K562 (cell line): ENCODE measurements around the gene ARHGAP25. TPM values are rescaled to one million over a fixed set of nuclear protein-coding genes. Genes with fewer than 3 reads are reported as not detected.

Experiments used
- ETV1 ChIP-seq: fragments of 450-650 bp; conservative IDR thresholded peaks from 2 replicates; pipeline ENCODE4 v1.6.1; 2016; ENCODE audit warnings: missing genetic modification characterization, control low read depth, low read depth, missing compliant biosample characterization
- FOSL1 ChIP-seq: fragments of 200-800 bp; sonication (Bioruptor generic); conservative IDR thresholded peaks from 2 replicates; pipeline ENCODE4 v1.6.1; 2016; ENCODE audit warnings: missing genetic modification characterization, missing compliant biosample characterization
- LCOR ChIP-seq: sonication (generic); formaldehyde crosslinking; IDR thresholded peaks from 2 replicates; pipeline ENCODE4 v1.8.0; 2022; ENCODE audit warnings: mild to moderate bottlenecking, missing genetic modification reagents
- MGA ChIP-seq: fragments of 450-650 bp; IDR thresholded peaks from 2 replicates; pipeline ENCODE4 v1.6.1; 2016; ENCODE audit warnings: mild to moderate bottlenecking, moderate library complexity
- NR2C1 ChIP-seq, 2 experiments: fragments of 450-650 bp; IDR thresholded peaks; 2 replicates each; pipeline ENCODE4 v1.6.1; 2017; ENCODE audit warnings: mild to moderate bottlenecking in 2 of 2, antibody characterized with exemption in 1 of 2, inconsistent platforms in 1 of 2, missing compliant biosample characterization in 1 of 2, missing genetic modification characterization in 1 of 2
- PRMT5 ChIP-seq: sonication (generic); formaldehyde crosslinking; IDR thresholded peaks from 2 replicates; pipeline ENCODE4 v1.5.0; 2020; ENCODE audit warnings: missing genetic modification reagents
- SRF ChIP-seq, 2 experiments: fragments of 250-450, 450-650 bp in 1 of 2; sonication (Bioruptor Pico) in 1 of 2; sonication (generic) in 1 of 2; formaldehyde crosslinking; IDR thresholded peaks; 2 replicates each; pipeline versions ENCODE4 v1.5.0 to v1.5.1; 2020 to 2022; ENCODE audit warnings: mild to moderate bottlenecking in 1 of 2, missing genetic modification reagents in 1 of 2
- STAT5B ChIP-seq: fragments of 250-450 bp; sonication (Bioruptor Pico); IDR thresholded peaks from 2 replicates; pipeline ENCODE4 v1.8.0; 2021; ENCODE audit warnings: mild to moderate bottlenecking, inconsistent platforms
- TEAD4 ChIP-seq, 2 experiments: sonication (generic) in 1 of 2; formaldehyde crosslinking in 1 of 2; IDR thresholded peaks; 2 replicates each; pipeline versions ENCODE4 v1.6.1 to v1.8.0; 2012 to 2022; ENCODE audit warnings: borderline replicate concordance in 1 of 2, inconsistent platforms in 1 of 2, low read length in 1 of 2, mild to moderate bottlenecking in 1 of 2, missing genetic modification reagents in 1 of 2
- TOE1 ChIP-seq, 2 experiments: fragments of 450-650 bp in 1 of 2; sonication (generic) in 1 of 2; formaldehyde crosslinking in 1 of 2; IDR thresholded peaks; 2 replicates each; pipeline versions ENCODE4 v1.7.1 to v1.8.0; 2016 to 2022; ENCODE audit warnings: borderline replicate concordance in 2 of 2, mild to moderate bottlenecking in 2 of 2, antibody characterized with exemption in 1 of 2, inconsistent platforms in 1 of 2, low read depth in 1 of 2, missing genetic modification reagents in 1 of 2, moderate library complexity in 1 of 2
- ZFP30 ChIP-seq: fragments of 250-450 bp; sonication (Bioruptor Pico); IDR thresholded peaks from 2 replicates; pipeline ENCODE4 v1.8.0; 2022; ENCODE audit warnings: moderate library complexity, mild to moderate bottlenecking, inconsistent platforms, borderline replicate concordance
- ZNF644 ChIP-seq: fragments of 200-800 bp; sonication (Bioruptor generic); IDR thresholded peaks from 2 replicates; pipeline ENCODE4 v1.6.1; 2016; ENCODE audit warnings: low read depth, missing genetic modification characterization, missing compliant biosample characterization
- ZNF707 ChIP-seq: fragments of 250-450 bp; sonication (Bioruptor Pico); conservative IDR thresholded peaks from 2 replicates; pipeline ENCODE4 v1.8.0; 2022; ENCODE audit warnings: inconsistent platforms, mild to moderate bottlenecking, moderate library complexity
- ZNF77 ChIP-seq: fragments of 250-450 bp; sonication (Bioruptor Pico); IDR thresholded peaks from 2 replicates; pipeline ENCODE4 v1.5.0; 2020
- polyA plus RNA-seq, 8 experiments: library from polyadenylated mRNA; depleted of rRNA in 4 of 8; stranded (reverse) in 5 of 8; unstranded in 3 of 8; fragments of >200 nt; fragmentation: Nextera tagmentation in 2 of 8; fragmentation: Illumina TruSeq in 1 of 8; extraction: Ambion mirVana in 2 of 8; extraction: Trizol in 1 of 8; gene quantifications; 2 replicates each; pipeline versions ENCODE4 v1.2.1 to v1.2.3, GENCODE V29; 2011 to 2014; ENCODE audit warnings: inconsistent platforms in 1 of 8, missing spikeins in 1 of 8
- total RNA-seq, 7 experiments: library from RNA; depleted of rRNA in 6 of 7; stranded (reverse); fragments of >200 nt in 6 of 7; fragmentation: Illumina TruSeq in 2 of 7; extraction: Trizol in 2 of 7; gene quantifications; 2 replicates each; pipeline versions ENCODE4 v1.2.1 to v1.2.3, GENCODE V29; 2011 to 2021; ENCODE audit warnings: low replicate concordance in 1 of 7

Gene ARHGAP25
- total and polyA plus RNA-seq, 9 of the 15 experiments (the other 6 are each of a cell fraction or from before 2014, with no cell fraction given): 4.9 to 14.8 (median 10.7) TPM

- TF ChIP-seq TEAD4 (IDR thresholded peaks at IDR 0.05; ENCODE audit: low read length) (peak; percentile 88), TEAD4 (CRISPR knock-in tag; IDR thresholded peaks at IDR 0.05; ENCODE audit: borderline replicate concordance) (no peak), ZNF77 (no peak), STAT5B (no peak), ZNF644 (tag) (peak; percentile 32), PRMT5 (CRISPR knock-in tag) (no peak), FOSL1 (peak; percentile 70; the same call in 1 of the 2 replicates), SRF (CRISPR knock-in tag; IDR thresholded peaks at IDR 0.05) (peak in 1 of 2 experiments; percentile 29; a peak in 1 of 4 replicates), ETV1 (tag) (peak; percentile 86), LCOR (CRISPR knock-in tag) (peak; percentile 54; the same call in 1 of the 2 replicates), NR2C1 (IDR thresholded peaks at IDR 0.05) (0 out of 2 replicates have a peak, but pooled peaks have one; percentile 27), NR2C1 (tag; IDR thresholded peaks at IDR 0.05) (no peak), ZNF707 (CRISPR knock-in tag) (no peak), TOE1 (IDR thresholded peaks at IDR 0.05; ENCODE audit: borderline replicate concordance) (peak; percentile 97), TOE1 (CRISPR knock-in tag; IDR thresholded peaks at IDR 0.05; ENCODE audit: borderline replicate concordance, low read depth) (no peak), MGA (peak; percentile 81), ZFP30 (CRISPR knock-in tag) (no peak)
These were observed 94.5 kb downstream of the ARHGAP25 start (continued) for GRCh38 chr2:68828887-68829708.
